HUDEP-2 (cell line): ENCODE measurements around the gene RARS2.
A peak's percentile ranks its signal among the peaks of the same experiment; 100 is the strongest.
"Not testable (repeated sequence)": the region's sequence is repeated elsewhere in the genome, so short reads cannot be mapped to it uniquely, and the experiment has no call there.

Source experiments
- DNase-seq, 76 experiments: peaks; one replicate each; lab custom pipeline; 2025; ENCODE audit not compliant: unreplicated experiment in 76 of 76; lab: John Stamatoyannopoulos, UW

RARS2 gene

GRCh38 chr6:87514831-87515230, 75.0 kb downstream of the RARS2 start:
- no peak for DNase-seq

GRCh38 chr6:87504441-87504840, 85.3 kb downstream of the RARS2 start:
- no peak for DNase-seq

GRCh38 chr6:87501809-87502572, 87.8 kb downstream of the RARS2 start:
- DNase-seq: no peak

GRCh38 chr6:87498048-87498447, 91.7 kb downstream of the RARS2 start:
- no peak for DNase-seq

- no peak for DNase-seq
Measured at GRCh38 chr6:87494761-87495422, 94.9 kb downstream of the RARS2 start.

- not testable (repeated sequence) for DNase-seq
Measured at GRCh38 chr6:87489326-87489725, 100.5 kb downstream of the RARS2 start.

GRCh38 chr6:87487555-87487954, 102.2 kb downstream of the RARS2 start:
- DNase-seq: no peak

GRCh38 chr6:87484491-87484890, 105.3 kb downstream of the RARS2 start:
- no peak for DNase-seq

GRCh38 chr6:87483929-87484328, 105.9 kb downstream of the RARS2 start:
- DNase-seq: peak in 3 of 76 experiments; percentile 2 to 7 (median 4)

GRCh38 chr6:87482366-87482765, 107.4 kb downstream of the RARS2 start:
- DNase-seq: no peak

GRCh38 chr6:87481931-87482330, 107.9 kb downstream of the RARS2 start:
- DNase-seq: no peak

- peak in 28 of 76 experiments; percentile 8 to 78 (median 42) for DNase-seq
Measured at GRCh38 chr6:87473419-87473903, 116.3 kb downstream of the RARS2 start.

- peak in 75 of 76 experiments; percentile 19 to 96 (median 79) for DNase-seq
Measured at GRCh38 chr6:87472525-87473418, 117.0 kb downstream of the RARS2 start, which contains the start of gene SLC35A1. SLC35A1 (plus strand) TSS chr6:87472974; CDS start chr6:87473004, 30 bp downstream.

- DNase-seq: no peak
Measured at GRCh38 chr6:87465051-87465450, 124.7 kb downstream of the RARS2 start.
